ENCODE results near the gene ICA1. TPM values are rescaled to one million over a fixed set of nuclear protein-coding genes. Genes with fewer than 3 reads are reported as not detected.

ICA1 gene
- total RNA-seq, 6 donors from 2014 or later, result 19.3 to 85.4 (median 44.6) TPM

DNA sequence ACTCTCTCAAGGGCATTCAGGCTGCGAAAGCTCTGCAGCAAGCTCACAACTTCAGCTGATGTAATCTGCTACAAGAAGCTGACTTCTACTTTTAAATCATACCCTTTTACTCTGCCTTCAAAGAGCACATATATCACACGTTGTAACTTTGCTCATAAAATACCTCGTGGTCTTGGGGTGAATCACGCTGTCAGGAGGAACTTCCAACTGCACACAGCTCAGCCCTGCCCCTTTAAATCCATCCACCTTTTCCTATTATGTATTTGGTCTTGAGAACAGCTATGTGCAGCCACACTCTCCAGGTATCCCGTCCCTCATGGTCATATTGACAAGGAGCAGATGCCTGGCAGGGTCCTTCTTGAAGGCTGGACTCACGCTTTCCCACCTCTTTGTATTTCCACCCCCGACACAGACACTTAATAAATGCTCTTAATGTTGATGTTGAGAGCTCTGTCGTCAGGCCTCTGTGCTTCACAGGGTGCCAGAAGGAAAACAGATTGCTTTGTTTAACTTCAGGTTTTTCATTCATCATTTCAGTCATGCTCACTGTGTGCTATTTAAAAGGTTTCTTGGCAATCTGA lies 47.6 kb downstream of the ICA1 start:
- TF ChIP-seq EP300 (IDR thresholded peaks at IDR 0.05), result no peak
- no peak for TF ChIP-seq POLR2A (IDR thresholded peaks at IDR 0.05)
- no peak for TF ChIP-seq POLR2AphosphoS5 (IDR thresholded peaks at IDR 0.05)
- TF ChIP-seq, protein P1, sequence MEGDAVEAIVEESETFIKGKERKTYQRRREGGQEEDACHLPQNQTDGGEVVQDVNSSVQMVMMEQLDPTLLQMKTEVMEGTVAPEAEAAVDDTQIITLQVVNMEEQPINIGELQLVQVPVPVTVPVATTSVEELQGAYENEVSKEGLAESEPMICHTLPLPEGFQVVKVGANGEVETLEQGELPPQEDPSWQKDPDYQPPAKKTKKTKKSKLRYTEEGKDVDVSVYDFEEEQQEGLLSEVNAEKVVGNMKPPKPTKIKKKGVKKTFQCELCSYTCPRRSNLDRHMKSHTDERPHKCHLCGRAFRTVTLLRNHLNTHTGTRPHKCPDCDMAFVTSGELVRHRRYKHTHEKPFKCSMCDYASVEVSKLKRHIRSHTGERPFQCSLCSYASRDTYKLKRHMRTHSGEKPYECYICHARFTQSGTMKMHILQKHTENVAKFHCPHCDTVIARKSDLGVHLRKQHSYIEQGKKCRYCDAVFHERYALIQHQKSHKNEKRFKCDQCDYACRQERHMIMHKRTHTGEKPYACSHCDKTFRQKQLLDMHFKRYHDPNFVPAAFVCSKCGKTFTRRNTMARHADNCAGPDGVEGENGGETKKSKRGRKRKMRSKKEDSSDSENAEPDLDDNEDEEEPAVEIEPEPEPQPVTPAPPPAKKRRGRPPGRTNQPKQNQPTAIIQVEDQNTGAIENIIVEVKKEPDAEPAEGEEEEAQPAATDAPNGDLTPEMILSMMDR (IDR thresholded peaks at IDR 0.05), result no peak
- Histone ChIP-seq H3K27ac (no peak overlapping the region), H3K4me1 (peaks cover 0 to 13% (median 1%) of the 10 kb centered on the region in 4 donors), H3K9me3 (no peaks in the 10 kb centered on the region), H3K36me3 (peaks cover 0 to 19% (median under 1%) of the 10 kb centered on the region in 4 donors), H3K27me3 (no peaks in the 10 kb centered on the region), H3K4me3 (no peak overlapping the region)
- WGBS, 2 donors, result 41 to 44% methylated on average over 8 of the region's 8 CpGs
- ATAC-seq (ENCODE audit: low FRiP score in 2 of 2) (no peak), DNase-seq (no peak)

DNA sequence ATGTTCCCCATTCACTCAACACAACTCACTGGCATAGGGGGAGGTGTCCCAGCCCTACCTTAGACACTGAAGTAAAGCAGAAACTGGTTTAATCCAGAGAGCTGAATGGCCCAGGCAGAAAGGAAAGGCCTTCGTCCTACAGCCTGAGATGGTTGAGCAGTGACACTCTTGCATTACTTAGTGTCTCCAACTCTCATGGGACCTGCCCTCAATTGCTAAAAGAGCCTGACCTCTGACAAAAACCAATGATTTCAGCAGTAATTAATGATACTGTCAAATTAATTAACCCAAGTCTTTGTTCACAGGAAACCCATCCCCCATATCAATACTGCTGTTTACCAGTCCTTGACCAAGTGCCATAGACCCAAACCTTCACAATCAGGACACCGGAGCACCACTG lies 48.6 kb downstream of the ICA1 start:
- no peak overlapping the region for H3K27ac ChIP-seq
- TF ChIP-seq POLR2A (IDR thresholded peaks at IDR 0.05) (no peak), EP300 (IDR thresholded peaks at IDR 0.05) (no peak), POLR2AphosphoS5 (IDR thresholded peaks at IDR 0.05) (no peak)
- TF ChIP-seq, protein P1 (IDR thresholded peaks at IDR 0.05), result no peak
- WGBS, 2 donors, result 94 to 96% methylated on average over 2 of the region's 2 CpGs
- no peaks in the 10 kb centered on the region for H3K27me3 ChIP-seq
- H3K4me1 ChIP-seq, result peaks cover 0 to 13% (median 1%) of the 10 kb centered on the region in 4 donors
- H3K36me3 ChIP-seq, result peaks cover 0 to 11% (median under 1%) of the 10 kb centered on the region in 4 donors
- H3K9me3 ChIP-seq, result no peaks in the 10 kb centered on the region
- no peak overlapping the region for H3K4me3 ChIP-seq
- DNase-seq (no peak), ATAC-seq (ENCODE audit: low FRiP score in 2 of 2) (no peak)

DNA sequence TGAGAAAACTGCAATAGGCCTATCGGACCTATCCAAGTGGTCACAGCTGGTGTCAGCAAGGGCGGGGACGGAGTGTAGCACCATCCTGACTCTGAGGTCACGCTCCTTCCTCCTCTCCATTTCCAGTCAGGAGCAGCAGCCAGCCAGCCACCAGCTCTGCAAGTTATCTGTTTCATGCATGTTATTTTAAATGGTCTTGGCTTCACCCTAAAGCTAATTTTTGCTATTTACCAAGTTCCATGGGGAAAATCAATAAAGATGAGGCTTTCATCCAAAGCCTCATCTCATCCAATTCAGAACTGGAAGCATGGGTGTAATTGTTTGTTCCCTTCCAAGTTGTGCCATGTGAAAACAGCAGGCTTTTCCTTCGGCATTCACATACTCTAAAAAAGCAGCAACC lies 49.3 kb downstream of the ICA1 start:
- no peaks in the 10 kb centered on the region for H3K27me3 ChIP-seq
- H3K9me3 ChIP-seq, result no peaks in the 10 kb centered on the region
- ATAC-seq (ENCODE audit: low FRiP score in 2 of 2), result peak in 1 of 2 donors; percentile 47
- peaks cover 0 to 7% (median 0%) of the 10 kb centered on the region in 4 donors for H3K36me3 ChIP-seq
- no peak for DNase-seq
- peaks cover 0 to 13% (median 1%) of the 10 kb centered on the region in 4 donors for H3K4me1 ChIP-seq
- TF ChIP-seq, protein P1 (IDR thresholded peaks at IDR 0.05), result no peak
- TF ChIP-seq POLR2AphosphoS5 (IDR thresholded peaks at IDR 0.05) (no peak), EP300 (IDR thresholded peaks at IDR 0.05) (no peak), POLR2A (IDR thresholded peaks at IDR 0.05) (no peak)
- no peak overlapping the region for H3K27ac ChIP-seq
- H3K4me3 ChIP-seq, result no peak overlapping the region
- WGBS, 2 donors, result 81 to 83% methylated on average over 5 of the region's 5 CpGs

DNA sequence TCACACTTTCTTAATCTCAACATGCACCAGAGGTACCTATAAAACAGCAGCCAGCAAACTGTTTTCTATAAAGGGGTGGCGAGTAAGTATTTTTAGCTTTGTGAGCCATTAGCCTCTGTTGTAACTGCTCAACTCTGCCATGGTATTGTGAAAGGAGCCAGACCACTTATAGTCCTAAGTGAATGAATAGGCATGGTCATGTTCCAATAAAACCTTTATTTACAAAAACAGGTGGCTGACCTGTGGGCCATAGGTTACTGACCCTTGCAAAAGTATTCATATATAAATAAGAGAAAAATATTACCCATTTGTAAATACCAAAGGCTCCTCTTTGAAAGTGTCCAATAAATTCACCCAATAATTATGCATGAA lies 50.3 kb downstream of the ICA1 start:
- no peak for DNase-seq
- Histone ChIP-seq H3K27ac (no peak overlapping the region), H3K36me3 (peaks cover 0 to 7% (median 0%) of the 10 kb centered on the region in 4 donors), H3K9me3 (no peaks in the 10 kb centered on the region), H3K4me1 (peaks cover 0 to 13% (median 0%) of the 10 kb centered on the region in 4 donors), H3K4me3 (no peak overlapping the region), H3K27me3 (no peaks in the 10 kb centered on the region)
- WGBS, 2 donors, result 62 to 92% methylated on average over 1 of the region's 1 CpG
- TF ChIP-seq POLR2AphosphoS5 (IDR thresholded peaks at IDR 0.05) (no peak), EP300 (IDR thresholded peaks at IDR 0.05) (no peak), POLR2A (IDR thresholded peaks at IDR 0.05) (no peak)
- TF ChIP-seq, protein P1 (IDR thresholded peaks at IDR 0.05), result no peak
- ATAC-seq (ENCODE audit: low FRiP score in 2 of 2), result no peak
